H9 (cell line): ENCODE data around the gene SPRN. TPM values are rescaled to one million over a fixed set of nuclear protein-coding genes. Genes with fewer than 3 reads are reported as not detected.

ENCODE experiments used
- DNase-seq: peaks from one replicate; pipeline ENCODE4 v3.0.0-alpha.2; 2017
- H2AFZ ChIP-seq: one replicate; pipeline ENCODE4 v1.6.1; 2013; ENCODE audit warnings: mild to moderate bottlenecking, low read length, control low read depth, moderate library complexity
- H2AK5ac ChIP-seq: 2 replicates; pipeline ENCODE4 v1.6.1; 2013; ENCODE audit warnings: low read length, control low read depth, mixed read lengths; ENCODE audit not compliant: insufficient read length
- H2BK120ac ChIP-seq: one replicate; pipeline ENCODE4 v1.6.1; 2013; ENCODE audit warnings: low read depth, mild to moderate bottlenecking, low read length, control low read depth, inconsistent platforms; ENCODE audit not compliant: poor library complexity, severe bottlenecking
- H2BK12ac ChIP-seq: 2 replicates; pipeline ENCODE4 v1.6.1; 2013; ENCODE audit warnings: low read length, control low read depth, mixed read lengths, low read depth; ENCODE audit not compliant: insufficient read length
- H2BK15ac ChIP-seq: 2 replicates; pipeline ENCODE4 v1.6.1; 2013; ENCODE audit warnings: low read depth, low read length, control low read depth
- H2BK20ac ChIP-seq: one replicate; pipeline ENCODE4 v1.6.1; 2013; ENCODE audit warnings: low read depth, mild to moderate bottlenecking, low read length, control low read depth, inconsistent platforms; ENCODE audit not compliant: poor library complexity, severe bottlenecking
- H2BK5ac ChIP-seq: 2 replicates; pipeline ENCODE4 v1.6.1; 2013; ENCODE audit warnings: low read length, control low read depth, mixed read lengths; ENCODE audit not compliant: insufficient read length
- H3K14ac ChIP-seq: 2 replicates; pipeline ENCODE4 v1.6.1; 2013; ENCODE audit warnings: low read length, control low read depth; ENCODE audit not compliant: insufficient read depth
- H3K18ac ChIP-seq: 2 replicates; pipeline ENCODE4 v1.6.1; 2013; ENCODE audit warnings: low read depth, mild to moderate bottlenecking, mixed read lengths, low read length, control low read depth; ENCODE audit not compliant: insufficient read length
- H3K23ac ChIP-seq: 2 replicates; pipeline ENCODE4 v1.6.1; 2013; ENCODE audit warnings: low read length, control low read depth, mixed read lengths, low read depth; ENCODE audit not compliant: insufficient read length
- H3K23me2 ChIP-seq: 2 replicates; pipeline ENCODE4 v1.6.1; 2013; ENCODE audit warnings: low read depth, mild to moderate bottlenecking, mixed read lengths, low read length, control low read depth; ENCODE audit not compliant: insufficient read length, poor library complexity, severe bottlenecking
- H3K27ac ChIP-seq: 2 replicates; pipeline ENCODE4 v1.5.1; 2013; ENCODE audit warnings: low read length, control low read depth, mixed read lengths, low read depth; ENCODE audit not compliant: insufficient read length
- H3K27me3 ChIP-seq: 2 replicates; pipeline ENCODE4 v1.6.1; 2013; ENCODE audit warnings: low read length, control low read depth, inconsistent platforms; ENCODE audit not compliant: insufficient read depth
- H3K4ac ChIP-seq: 2 replicates; pipeline ENCODE4 v1.6.1; 2013; ENCODE audit warnings: low read depth, mild to moderate bottlenecking, control low read depth, inconsistent platforms, low read length, moderate library complexity
- H3K4me1 ChIP-seq: 2 replicates; pipeline ENCODE4 v1.6.1; 2013; ENCODE audit warnings: low read length, control low read depth, inconsistent platforms; ENCODE audit not compliant: insufficient read depth
- H3K4me2 ChIP-seq: 2 replicates; pipeline ENCODE4 v1.6.1; 2013; ENCODE audit warnings: low read length, control low read depth, mixed read lengths; ENCODE audit not compliant: insufficient read length, insufficient read depth
- H3K56ac ChIP-seq: 2 replicates; pipeline ENCODE4 v1.6.1; 2013; ENCODE audit warnings: low read depth, mild to moderate bottlenecking, mixed read lengths, low read length, control low read depth; ENCODE audit not compliant: insufficient read length
- H3K79me1 ChIP-seq: 2 replicates; pipeline ENCODE4 v1.6.1; 2013; ENCODE audit warnings: low read depth, mild to moderate bottlenecking, moderate library complexity, low read length, control low read depth, inconsistent platforms; ENCODE audit not compliant: insufficient read depth, poor library complexity, severe bottlenecking
- H3K79me2 ChIP-seq: 2 replicates; pipeline ENCODE4 v1.6.1; 2013; ENCODE audit warnings: low read length, control low read depth, inconsistent platforms; ENCODE audit not compliant: insufficient read depth
- H3K9ac ChIP-seq: 2 replicates; pipeline ENCODE4 v1.6.1; 2013; ENCODE audit warnings: low read length, control low read depth, mixed read lengths; ENCODE audit not compliant: insufficient read length; ENCODE audit errors: extremely low read depth
- H3K9me3 ChIP-seq: one replicate; pipeline ENCODE4 v1.6.1; 2013; ENCODE audit warnings: low read depth, low read length, inconsistent platforms; ENCODE audit not compliant: control insufficient read depth
- H3T11ph ChIP-seq: one replicate; pipeline ENCODE4 v1.6.1; 2013; ENCODE audit warnings: mild to moderate bottlenecking, low read length, control low read depth, inconsistent platforms
- H4K20me1 ChIP-seq: one replicate; pipeline ENCODE4 v1.6.1; 2013; ENCODE audit not compliant: control insufficient read depth, insufficient read length, insufficient read depth
- H4K5ac ChIP-seq: 2 replicates; pipeline ENCODE4 v1.6.1; 2013; ENCODE audit warnings: low read depth, mild to moderate bottlenecking, mixed read lengths, low read length, control low read depth; ENCODE audit not compliant: insufficient read length
- H4K8ac ChIP-seq: replicated peaks from 2 replicates; pipeline ENCODE4 v1.6.1; 2013; ENCODE audit warnings: low read length, control low read depth, mixed read lengths, low read depth; ENCODE audit not compliant: insufficient read length
- H4K91ac ChIP-seq: 2 replicates; pipeline ENCODE4 v1.6.1; 2013; ENCODE audit warnings: low read depth, mild to moderate bottlenecking, moderate library complexity, mixed read lengths, low read length, control low read depth; ENCODE audit not compliant: insufficient read length
- H3K27ac Mint-ChIP-seq, 3 experiments: 2 replicates in 2 of 3; 3 replicates in 1 of 3; pipeline ENCODE4 v1.8.0; 2020 to 2021; ENCODE audit warnings: mixed read lengths in 3 of 3, mild to moderate bottlenecking in 1 of 3, moderate library complexity in 1 of 3
- H3K27me3 Mint-ChIP-seq: 2 replicates; pipeline ENCODE4 v1.8.0; 2021; ENCODE audit warnings: low read depth, mild to moderate bottlenecking, moderate library complexity, mixed read lengths
- H3K36me3 Mint-ChIP-seq, 3 experiments: 2 replicates in 2 of 3; 3 replicates in 1 of 3; pipeline ENCODE4 v1.8.0; 2020 to 2021; ENCODE audit warnings: low read depth in 3 of 3, mixed read lengths in 3 of 3; ENCODE audit not compliant: insufficient read depth in 1 of 3
- H3K4me1 Mint-ChIP-seq, 2 experiments: 2 replicates each; pipeline ENCODE4 v1.8.0; 2020; ENCODE audit warnings: mixed read lengths in 2 of 2
- H3K4me3 Mint-ChIP-seq, 2 experiments: 2 replicates in 1 of 2; 3 replicates in 1 of 2; pipeline ENCODE4 v1.8.0; 2020 to 2021; ENCODE audit warnings: mild to moderate bottlenecking in 2 of 2, mixed read lengths in 2 of 2, moderate library complexity in 1 of 2
- H3K9me3 Mint-ChIP-seq, 2 experiments: 2 replicates in 1 of 2; 3 replicates in 1 of 2; pipeline ENCODE4 v1.8.0; 2020; ENCODE audit warnings: mild to moderate bottlenecking in 2 of 2, mixed read lengths in 2 of 2, moderate library complexity in 1 of 2
- WGBS: extraction: QIAGEN DNeasy Blood & Tissue Kit; methylation state at CpG from one replicate; pipeline ENCODE4 v1.1.7; 2013; ENCODE audit warnings: missing lambda C conversion rate, low lambda C conversion rate, mixed read lengths; ENCODE audit not compliant: insufficient read length; ENCODE audit errors: extremely low coverage; 5-methylcytosine and 5-hydroxymethylcytosine counted together
- total RNA-seq: library from RNA; stranded (reverse); gene quantifications from 2 replicates; pipeline ENCODE4 v1.2.1, GENCODE V29; 2021
- TF ChIP-seq, protein P1 (sequence below): fragments of 200-600 bp; sonication (generic); conservative IDR thresholded peaks from 3 replicates; pipeline ENCODE4 v1.8.0; 2021; ENCODE audit warnings: antibody characterized with exemption, mild to moderate bottlenecking

Gene SPRN
- total RNA-seq, 1 experiment from 2014 or later, result 0.42 TPM

DNA sequence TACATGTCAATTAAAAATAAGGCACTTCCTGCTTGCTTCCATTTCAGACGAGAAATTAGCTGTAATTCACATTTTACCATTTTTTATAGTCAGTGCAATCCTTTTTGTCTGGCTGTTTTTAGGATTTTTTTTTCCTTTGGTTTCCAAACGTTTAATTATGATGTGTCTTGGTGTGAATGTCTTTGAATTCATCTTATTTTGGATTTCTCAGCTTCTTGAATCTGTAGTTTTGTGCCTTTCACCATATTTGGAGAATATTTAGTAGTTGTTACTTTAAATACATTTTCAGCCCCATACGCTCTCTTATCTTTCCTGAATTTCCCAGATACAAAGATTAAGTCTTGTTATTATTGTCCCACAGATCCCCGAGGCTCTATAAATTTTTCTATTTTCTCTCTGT, 26.9 kb upstream of the SPRN start:
- Histone ChIP-seq H3K18ac (no peak overlapping the region), H4K5ac (no peak overlapping the region), H3K9ac (no peak overlapping the region), H2BK5ac (no peak overlapping the region), H2BK15ac (no peak overlapping the region), H3K4ac (no peak overlapping the region), H3K27ac (no peak overlapping the region), H4K91ac (no peak overlapping the region), H3K14ac (no peak overlapping the region), H4K8ac (no peak overlapping the region), H3K4me2 (no peak overlapping the region), H2BK20ac (no peak overlapping the region), H3K79me1 (no peaks in the 10 kb centered on the region), H4K20me1 (no peaks in the 10 kb centered on the region), H2BK12ac (no peak overlapping the region), H3K79me2 (no peaks in the 10 kb centered on the region), H2BK120ac (no peak overlapping the region), H3K4me1 (no peaks in the 10 kb centered on the region), H2AK5ac (no peak overlapping the region), H3K9me3 (peaks cover 80% of the 10 kb centered on the region), H3K23me2 (no peaks in the 10 kb centered on the region), H2AFZ (no peak overlapping the region), H3K23ac (no peak overlapping the region), H3K56ac (no peak overlapping the region), H3K27me3 (no peaks in the 10 kb centered on the region), H3T11ph (no peak overlapping the region)
- no peaks in the 10 kb centered on the region for H3K4me1 Mint-ChIP-seq
- DNase-seq, result no peak
- no peak overlapping the region for H3K4me3 Mint-ChIP-seq
- H3K9me3 Mint-ChIP-seq, result peaks cover 87 to 100% of the 10 kb centered on the region in 2 experiments
- no CpG with 5 or more reads among the region's 4 CpGs for WGBS
- peaks cover 10% of the 10 kb centered on the region for H3K27me3 Mint-ChIP-seq
- TF ChIP-seq, protein P1, sequence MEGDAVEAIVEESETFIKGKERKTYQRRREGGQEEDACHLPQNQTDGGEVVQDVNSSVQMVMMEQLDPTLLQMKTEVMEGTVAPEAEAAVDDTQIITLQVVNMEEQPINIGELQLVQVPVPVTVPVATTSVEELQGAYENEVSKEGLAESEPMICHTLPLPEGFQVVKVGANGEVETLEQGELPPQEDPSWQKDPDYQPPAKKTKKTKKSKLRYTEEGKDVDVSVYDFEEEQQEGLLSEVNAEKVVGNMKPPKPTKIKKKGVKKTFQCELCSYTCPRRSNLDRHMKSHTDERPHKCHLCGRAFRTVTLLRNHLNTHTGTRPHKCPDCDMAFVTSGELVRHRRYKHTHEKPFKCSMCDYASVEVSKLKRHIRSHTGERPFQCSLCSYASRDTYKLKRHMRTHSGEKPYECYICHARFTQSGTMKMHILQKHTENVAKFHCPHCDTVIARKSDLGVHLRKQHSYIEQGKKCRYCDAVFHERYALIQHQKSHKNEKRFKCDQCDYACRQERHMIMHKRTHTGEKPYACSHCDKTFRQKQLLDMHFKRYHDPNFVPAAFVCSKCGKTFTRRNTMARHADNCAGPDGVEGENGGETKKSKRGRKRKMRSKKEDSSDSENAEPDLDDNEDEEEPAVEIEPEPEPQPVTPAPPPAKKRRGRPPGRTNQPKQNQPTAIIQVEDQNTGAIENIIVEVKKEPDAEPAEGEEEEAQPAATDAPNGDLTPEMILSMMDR, result no peak
- H3K36me3 Mint-ChIP-seq, result peaks cover 4 to 37% (median 13%) of the 10 kb centered on the region in 3 experiments
- no peak overlapping the region for H3K27ac Mint-ChIP-seq
